ENCODE results near the gene TMEM213. TPM values are rescaled to one million over a fixed set of nuclear protein-coding genes. Genes with fewer than 3 reads are reported as not detected.

TMEM213 gene
- total and polyA plus RNA-seq, 12 donors = not detected

DNA sequence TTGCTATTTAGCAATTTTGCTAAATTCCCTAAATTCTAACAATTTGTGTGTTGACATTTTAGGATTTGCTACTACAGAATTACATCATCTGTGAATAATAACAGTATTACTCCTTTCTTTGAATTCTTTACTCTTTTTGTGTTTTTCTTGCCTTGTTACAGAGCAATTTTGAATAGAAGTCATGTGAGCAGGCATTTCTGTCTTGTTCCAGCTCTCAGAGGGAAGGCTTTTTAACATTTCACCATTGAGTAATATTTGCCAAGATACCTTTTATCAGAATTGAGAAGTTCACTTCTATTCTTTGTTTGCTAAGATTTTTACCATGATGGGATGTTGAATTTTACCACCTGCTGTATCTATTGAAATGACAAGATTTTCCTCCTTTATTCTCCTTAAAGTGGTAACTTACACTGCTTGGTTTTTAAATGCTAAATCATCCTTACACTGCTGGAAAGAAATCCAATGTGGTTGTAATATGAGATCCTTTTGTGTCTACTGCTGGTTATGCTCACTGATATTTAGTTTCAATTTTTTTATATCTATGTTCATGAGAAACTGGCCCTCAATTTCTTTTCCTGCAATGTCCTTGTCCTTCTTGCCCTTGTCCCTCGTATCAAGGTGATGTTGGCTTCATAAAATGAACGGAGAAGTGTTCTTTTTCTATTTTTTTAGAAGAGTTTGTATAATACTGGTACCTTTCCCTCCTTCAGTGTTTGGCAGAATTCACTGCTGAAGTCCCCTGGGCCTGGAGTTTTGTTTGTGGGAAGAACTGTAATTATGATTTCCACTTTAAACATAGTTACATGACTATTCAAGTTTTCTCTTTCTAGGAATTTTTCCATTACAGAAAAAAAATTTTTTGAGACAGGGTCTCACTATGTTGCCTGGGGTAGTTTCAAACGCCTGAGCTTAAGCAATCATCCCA is 50.5 kb downstream of the TMEM213 start:
- ATAC-seq = no peak
- Histone ChIP-seq H3K4me3 (no peak overlapping the region), H3K4me1 (no peaks in the 10 kb centered on the region), H3K27me3 (no peaks in the 10 kb centered on the region), H3K27ac (no peak overlapping the region), H3K36me3 (peaks cover 0 to 18% (median 0%) of the 10 kb centered on the region in 9 donors), H3K9me3 (peaks cover 0 to 6% (median 0%) of the 10 kb centered on the region in 11 donors)
- no peak for DNase-seq
- intact Hi-C loops (cut with DNase I) = no loop called here
- TF ChIP-seq, protein P1, sequence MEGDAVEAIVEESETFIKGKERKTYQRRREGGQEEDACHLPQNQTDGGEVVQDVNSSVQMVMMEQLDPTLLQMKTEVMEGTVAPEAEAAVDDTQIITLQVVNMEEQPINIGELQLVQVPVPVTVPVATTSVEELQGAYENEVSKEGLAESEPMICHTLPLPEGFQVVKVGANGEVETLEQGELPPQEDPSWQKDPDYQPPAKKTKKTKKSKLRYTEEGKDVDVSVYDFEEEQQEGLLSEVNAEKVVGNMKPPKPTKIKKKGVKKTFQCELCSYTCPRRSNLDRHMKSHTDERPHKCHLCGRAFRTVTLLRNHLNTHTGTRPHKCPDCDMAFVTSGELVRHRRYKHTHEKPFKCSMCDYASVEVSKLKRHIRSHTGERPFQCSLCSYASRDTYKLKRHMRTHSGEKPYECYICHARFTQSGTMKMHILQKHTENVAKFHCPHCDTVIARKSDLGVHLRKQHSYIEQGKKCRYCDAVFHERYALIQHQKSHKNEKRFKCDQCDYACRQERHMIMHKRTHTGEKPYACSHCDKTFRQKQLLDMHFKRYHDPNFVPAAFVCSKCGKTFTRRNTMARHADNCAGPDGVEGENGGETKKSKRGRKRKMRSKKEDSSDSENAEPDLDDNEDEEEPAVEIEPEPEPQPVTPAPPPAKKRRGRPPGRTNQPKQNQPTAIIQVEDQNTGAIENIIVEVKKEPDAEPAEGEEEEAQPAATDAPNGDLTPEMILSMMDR (IDR thresholded peaks at IDR 0.05) = no peak
- WGBS, 2 donors = 71 to 82% methylated on average over 3 of the region's 3 CpGs

DNA sequence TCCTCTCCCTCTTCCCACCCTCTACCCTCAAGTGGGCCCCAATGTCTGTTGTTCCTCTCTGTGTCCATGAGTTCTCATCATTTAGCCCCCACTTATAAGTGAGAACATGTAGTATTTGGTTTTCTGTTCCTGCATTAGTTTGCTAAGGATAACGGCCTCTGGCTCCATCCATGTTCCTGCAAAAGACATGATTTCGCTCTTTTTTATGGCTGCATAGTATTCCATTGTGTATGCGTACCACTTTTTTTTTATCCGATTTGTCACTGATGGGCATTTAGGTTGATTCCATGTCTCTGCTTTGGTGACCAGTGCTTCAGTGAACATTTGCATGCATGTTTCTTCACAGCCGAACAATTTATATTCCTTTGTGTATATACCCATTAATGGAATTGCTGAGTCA is 51.9 kb downstream of the TMEM213 start:
- TF ChIP-seq, protein P1 (IDR thresholded peaks at IDR 0.05) = no peak
- intact Hi-C loops (cut with DNase I) = no loop called here

DNA sequence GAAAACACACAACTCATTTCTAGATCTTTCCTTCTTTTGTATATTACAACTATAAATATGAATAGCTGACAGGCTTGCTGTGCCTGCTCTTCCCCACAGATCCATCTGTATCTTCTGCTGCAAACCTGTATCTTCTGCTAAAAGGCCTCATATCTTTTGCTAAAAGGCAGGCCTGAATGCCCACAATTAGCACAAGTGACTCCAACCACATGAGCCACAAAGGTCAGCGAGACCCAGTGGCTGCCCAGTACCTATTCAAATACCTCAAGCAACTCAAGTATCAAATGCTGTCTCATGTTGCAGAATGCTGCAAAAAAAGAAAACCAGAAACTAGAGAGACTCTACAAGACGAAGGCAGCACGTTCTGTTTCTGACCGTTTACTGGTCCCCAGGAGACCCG is 54.7 kb downstream of the TMEM213 start:
- Histone ChIP-seq H3K27ac (no peak overlapping the region), H3K36me3 (peaks cover 0 to 24% (median 0%) of the 10 kb centered on the region in 9 donors), H3K4me3 (no peak overlapping the region), H3K9me3 (peaks cover 0 to 16% (median 0%) of the 10 kb centered on the region in 11 donors), H3K4me1 (no peaks in the 10 kb centered on the region), H3K27me3 (no peaks in the 10 kb centered on the region)
- intact Hi-C loops (cut with DNase I) = no loop called here
- DNase-seq (no peak), ATAC-seq (no peak)
- WGBS, 2 donors = 96 to 97% methylated on average over 5 of the region's 5 CpGs
- TF ChIP-seq, protein P1 (IDR thresholded peaks at IDR 0.05) = no peak

More for the DNA sequence above, 51.9 kb downstream of the TMEM213 start:
- no peak for ATAC-seq
- peaks cover 0 to 18% (median 0%) of the 10 kb centered on the region in 9 donors for H3K36me3 ChIP-seq
- no peak for DNase-seq
- H3K4me3 ChIP-seq = no peak overlapping the region
- 97 to 98% methylated on average over 5 of the region's 5 CpGs for WGBS, 2 donors
- H3K9me3 ChIP-seq = peaks cover 0 to 6% (median 0%) of the 10 kb centered on the region in 11 donors
- no peaks in the 10 kb centered on the region for H3K4me1 ChIP-seq
- H3K27ac ChIP-seq = no peak overlapping the region
- no peaks in the 10 kb centered on the region for H3K27me3 ChIP-seq

DNA sequence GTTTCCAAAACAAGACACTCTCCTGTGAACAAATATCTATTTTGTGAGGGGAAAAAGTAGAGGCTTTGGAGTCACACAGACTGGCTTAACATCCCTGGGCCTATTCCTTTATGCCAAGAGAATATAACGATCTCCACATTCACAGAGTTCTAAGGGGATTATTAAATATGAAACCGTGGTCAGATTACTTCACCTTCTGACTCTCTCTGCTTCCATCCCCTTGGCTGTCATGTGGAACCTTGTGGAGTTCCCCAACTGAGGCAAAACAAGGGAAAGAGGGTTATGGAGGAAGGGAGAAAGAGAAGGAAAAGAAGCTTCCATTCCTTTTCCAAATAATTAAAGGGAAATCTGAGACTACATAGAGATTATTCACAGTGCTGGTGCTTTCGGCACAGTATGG is 55.7 kb downstream of the TMEM213 start:
- 88 to 91% methylated on average over 3 of the region's 3 CpGs for WGBS, 2 donors
- no peaks in the 10 kb centered on the region for H3K4me1 ChIP-seq
- H3K9me3 ChIP-seq = peaks cover 0 to 26% (median 0%) of the 10 kb centered on the region in 11 donors
- intact Hi-C loops (cut with DNase I) = no loop called here
- ATAC-seq = no peak
- peaks cover 0 to 34% (median 0%) of the 10 kb centered on the region in 9 donors for H3K36me3 ChIP-seq
- no peak overlapping the region for H3K27ac ChIP-seq
- no peak for DNase-seq
- no peaks in the 10 kb centered on the region for H3K27me3 ChIP-seq
- TF ChIP-seq, protein P1 (IDR thresholded peaks at IDR 0.05) = no peak
- no peak overlapping the region for H3K4me3 ChIP-seq

Measured in heart right ventricle (tissue), 16 donors.